C4-2B (cell line): ENCODE measurements around the gene OR6C4.

Source experiments
- ZFX ChIP-seq: fragments of 450-650 bp; IDR thresholded peaks from 2 replicates; pipeline ENCODE4 v1.6.1; 2017
- TF ChIP-seq, protein P1 (sequence below): fragments of 450-650 bp; conservative IDR thresholded peaks from 2 replicates; pipeline ENCODE4 v1.5.1; 2017; ENCODE audit warnings: mild to moderate bottlenecking

DNA sequence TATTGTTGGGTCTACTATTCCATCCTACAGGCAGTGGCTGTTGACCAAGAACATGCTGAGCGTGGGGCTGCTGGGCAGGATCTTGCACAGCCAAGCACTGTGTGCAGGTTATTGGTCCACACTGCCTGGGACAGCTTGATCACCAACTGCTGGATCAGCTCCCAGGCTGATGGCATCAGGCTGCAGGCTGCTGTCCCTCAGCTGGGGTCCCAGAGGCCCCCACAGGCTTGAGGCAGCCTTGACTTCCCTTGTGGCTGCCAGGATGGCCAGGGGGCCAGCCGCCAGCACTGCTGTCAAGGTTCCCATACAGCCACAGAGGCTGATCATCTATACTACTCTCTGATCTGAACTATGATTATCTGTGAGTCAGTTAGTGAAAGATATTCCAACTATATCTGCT, 32.7 kb downstream of the OR6C4 start:
- TF ChIP-seq, protein P1, sequence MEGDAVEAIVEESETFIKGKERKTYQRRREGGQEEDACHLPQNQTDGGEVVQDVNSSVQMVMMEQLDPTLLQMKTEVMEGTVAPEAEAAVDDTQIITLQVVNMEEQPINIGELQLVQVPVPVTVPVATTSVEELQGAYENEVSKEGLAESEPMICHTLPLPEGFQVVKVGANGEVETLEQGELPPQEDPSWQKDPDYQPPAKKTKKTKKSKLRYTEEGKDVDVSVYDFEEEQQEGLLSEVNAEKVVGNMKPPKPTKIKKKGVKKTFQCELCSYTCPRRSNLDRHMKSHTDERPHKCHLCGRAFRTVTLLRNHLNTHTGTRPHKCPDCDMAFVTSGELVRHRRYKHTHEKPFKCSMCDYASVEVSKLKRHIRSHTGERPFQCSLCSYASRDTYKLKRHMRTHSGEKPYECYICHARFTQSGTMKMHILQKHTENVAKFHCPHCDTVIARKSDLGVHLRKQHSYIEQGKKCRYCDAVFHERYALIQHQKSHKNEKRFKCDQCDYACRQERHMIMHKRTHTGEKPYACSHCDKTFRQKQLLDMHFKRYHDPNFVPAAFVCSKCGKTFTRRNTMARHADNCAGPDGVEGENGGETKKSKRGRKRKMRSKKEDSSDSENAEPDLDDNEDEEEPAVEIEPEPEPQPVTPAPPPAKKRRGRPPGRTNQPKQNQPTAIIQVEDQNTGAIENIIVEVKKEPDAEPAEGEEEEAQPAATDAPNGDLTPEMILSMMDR = no peak
- TF ChIP-seq ZFX = no peak
